ENCODE results near the gene COPA.

Gene COPA

DNA sequence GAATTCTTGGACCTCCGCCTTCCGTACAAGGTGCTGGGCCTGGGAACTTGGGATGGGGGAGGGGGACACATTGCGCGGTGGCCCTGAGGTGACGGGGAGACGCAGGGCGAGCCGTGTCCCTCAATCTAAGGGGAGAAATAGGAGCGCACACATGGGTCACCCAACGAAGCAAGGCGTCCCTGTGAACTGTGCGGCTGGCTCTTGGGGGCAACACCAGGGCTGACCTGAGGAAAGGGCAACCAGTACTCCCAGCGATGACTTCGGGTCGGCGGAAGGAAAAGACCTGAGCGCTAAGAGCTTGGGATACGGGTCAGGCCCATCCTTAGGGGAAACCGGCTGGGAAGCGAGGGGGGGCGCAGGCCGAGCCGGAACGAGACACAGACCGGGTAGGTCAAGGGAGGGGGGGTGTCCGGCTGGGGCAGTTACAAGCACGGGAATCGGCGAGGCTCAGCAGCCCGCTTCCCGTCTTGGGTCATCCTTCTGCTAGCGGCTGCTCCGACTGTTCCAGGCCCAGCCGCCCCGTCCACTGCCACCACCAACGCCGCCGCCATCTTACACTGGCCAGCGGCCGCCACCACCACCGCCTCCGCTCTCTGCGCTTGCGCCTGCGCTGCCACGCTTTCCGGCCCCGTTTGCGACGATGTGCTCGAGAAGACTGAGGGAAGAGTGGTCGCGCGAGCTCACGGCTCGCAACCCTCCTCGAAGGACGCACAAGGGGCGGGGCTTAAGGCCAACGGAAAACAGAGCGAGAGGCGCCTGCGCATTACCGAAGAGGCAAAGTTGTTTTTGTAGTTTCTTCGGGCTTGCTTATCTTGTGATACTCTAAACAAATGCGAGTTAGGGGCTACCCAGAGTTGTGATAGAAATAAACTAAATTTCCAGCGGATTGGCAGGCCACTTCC is 80.9 kb downstream of the COPA start, which contains the start of gene DCAF8:
TSS of gene DCAF8 (minus strand) at position 657 of the 902 bp plus-strand sequence. CDS start 18,541 bp downstream, outside the sequence.
- peak; percentile 97 for DNase-seq

DNA sequence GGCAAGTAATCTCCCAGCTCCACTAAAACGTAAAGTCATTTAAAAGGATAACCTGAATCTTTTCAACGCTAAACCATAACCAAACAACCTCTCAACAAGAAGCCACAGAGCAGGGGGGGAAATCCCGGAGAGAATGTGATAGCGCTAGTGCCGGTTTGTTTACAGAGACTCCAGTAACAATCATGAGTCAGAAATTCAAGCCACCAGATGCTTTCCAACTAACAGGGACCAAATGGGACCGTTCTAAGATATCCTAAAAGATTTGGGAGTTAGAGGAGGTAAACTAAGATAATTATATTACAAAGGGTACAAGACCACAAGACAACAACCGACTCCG is 81.5 kb downstream of the COPA start:
- peak; percentile 53 for DNase-seq

DNA sequence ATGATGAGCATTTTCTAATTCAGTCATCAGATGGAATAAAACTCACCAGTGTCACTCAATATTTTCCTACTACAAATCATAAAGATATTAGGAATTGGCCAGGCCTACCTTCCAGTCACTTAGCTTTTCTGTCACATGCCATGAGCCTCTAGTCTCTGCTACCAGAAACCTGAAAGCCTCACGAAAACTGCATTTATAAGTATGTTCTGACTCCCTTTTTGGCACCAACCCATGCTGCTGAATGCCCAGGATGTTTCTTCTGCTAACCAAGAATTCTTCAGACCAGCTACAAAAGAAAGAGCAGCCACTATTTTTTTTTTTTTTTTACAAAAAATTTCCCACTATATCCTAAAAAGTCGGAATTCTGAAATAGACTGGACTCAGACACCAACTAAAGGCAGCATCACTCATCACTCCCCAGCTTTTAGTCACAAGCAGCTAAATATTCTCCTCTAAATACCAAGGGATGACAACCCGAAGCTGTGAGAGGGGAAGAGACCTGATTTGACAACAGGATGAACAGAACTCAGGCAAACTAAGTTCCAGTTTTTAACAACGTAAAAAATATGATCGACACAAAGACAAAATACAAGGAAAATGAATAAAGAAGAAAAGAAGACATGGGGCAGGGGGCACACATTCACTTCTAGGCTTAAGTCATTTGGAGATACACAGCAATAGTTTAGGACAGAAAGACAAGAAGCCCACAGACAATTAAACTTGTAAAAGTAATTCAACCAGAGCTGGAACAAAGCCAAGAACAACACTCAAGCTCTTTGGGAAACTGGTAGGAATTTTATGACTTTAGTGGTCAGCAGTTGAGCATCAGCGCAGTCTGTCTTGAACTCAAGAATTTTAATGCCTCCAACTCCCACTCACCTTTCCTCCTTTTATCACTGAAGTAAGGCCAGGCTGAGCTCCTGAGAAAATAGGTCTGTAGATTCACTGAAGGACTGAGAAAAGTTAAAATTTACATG is 82.4 kb downstream of the COPA start:
- DNase-seq: no peak

DNA sequence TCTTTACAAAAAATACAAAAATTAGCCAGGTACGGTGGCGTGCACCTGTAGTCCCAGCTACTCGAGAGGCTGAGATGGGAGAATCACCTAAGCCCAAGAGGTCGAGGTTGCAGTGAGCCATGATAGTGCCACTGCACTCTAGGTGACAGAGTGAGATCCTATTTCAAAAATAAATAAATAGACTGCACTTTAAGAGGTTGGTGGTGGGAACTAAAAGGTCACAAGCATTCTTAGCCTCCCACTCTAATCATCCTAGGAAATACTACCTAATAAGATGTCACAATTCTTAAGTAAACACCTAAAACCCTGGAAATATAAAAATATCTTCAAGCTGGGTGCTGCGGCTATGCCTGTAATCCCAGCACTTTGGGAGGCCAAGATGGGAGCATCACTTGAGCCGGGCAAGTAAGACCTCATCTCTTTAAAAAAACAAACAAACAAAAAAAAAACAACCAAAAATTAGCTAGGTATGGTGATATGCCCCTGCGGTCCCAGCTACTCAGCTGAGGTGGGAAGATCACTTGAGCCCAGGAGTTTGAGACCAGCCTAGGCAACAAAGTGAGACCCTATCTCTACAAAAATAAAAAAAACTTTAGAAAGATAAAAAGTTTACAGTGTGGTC is 84.8 kb downstream of the COPA start:
- no peak for DNase-seq

DNA sequence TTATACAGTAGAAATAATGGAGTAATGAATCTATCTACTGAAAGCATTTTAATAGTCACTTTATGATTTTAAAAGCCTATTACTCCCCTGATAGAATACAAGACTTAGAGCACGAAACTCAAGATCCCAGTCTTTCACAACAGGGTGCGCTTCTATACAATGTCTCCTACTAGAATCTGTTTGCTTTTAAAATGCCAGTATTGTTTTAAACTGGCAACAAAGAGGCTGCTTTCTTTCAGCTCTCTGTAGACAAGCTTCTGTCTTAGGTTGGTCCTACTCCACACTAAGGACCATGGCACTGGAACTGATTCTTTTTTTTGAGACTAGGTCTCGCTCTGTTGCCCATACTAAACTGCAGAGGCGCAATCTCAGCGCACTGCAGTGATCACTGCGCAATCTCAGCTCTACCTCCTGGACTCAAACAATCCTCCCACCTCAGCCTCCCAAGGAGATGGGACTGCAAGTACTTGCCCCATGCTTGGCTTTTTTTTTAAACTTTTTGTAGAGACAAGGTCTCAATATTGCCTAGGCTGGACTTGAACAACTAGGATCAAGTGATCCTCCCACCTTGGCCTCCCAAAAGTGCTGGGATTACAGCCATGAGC is 85.5 kb downstream of the COPA start:
- DNase-seq: no peak

DNA sequence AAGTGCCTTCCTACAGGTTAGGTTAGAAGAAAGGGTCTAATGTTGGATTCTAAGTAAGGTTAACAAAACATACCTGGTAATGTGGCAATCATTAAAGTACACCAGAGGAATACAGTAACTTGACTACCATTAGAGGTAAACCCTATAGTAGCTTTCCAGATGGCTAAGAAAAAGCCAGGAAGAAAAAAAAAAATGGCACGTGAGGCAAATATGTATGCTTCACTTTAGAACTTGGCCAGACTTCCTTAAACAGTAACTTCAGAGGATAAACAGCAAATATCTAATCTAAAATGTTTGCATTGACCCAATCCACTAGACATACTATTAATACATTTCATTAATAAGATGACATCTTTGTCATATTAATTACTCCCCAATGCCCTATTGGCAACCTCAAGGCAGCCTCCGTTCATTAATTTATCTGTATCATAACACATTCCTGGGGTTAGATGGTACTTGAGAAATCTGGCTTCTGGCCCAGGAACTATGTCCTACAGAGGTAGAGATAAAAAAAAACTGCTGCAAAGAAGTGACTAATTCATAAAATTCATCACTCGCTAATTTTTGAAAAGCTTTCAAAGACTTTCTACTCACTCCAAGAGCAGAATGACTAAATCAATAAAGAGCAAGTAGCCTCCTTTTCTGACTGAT is 86.5 kb downstream of the COPA start:
- DNase-seq: no peak

DNA sequence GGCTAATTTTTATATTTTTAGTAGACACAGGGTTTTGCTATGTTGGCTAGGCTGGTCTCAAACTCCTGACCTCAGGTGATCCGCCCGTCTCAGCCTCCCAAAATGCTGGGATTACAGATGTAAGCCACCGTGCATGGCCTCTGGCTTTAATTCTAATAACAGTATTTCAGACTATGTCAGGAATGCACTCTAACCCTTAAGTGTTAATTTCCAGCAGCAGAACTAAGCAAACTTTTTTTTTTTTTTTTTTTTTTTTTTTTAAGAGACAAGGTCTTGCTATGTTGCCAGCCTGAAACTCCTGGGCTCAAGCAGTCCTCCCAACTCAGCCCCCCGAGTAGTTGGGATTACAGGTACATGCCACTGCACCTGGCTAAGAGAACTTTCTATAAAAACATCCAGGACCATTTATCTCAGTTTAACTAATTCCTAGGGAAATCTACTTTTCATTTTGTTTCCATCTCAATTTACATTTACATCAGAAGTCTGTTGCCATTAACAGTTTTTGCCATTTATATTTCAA is 87.2 kb downstream of the COPA start:
- no peak for DNase-seq

DNA sequence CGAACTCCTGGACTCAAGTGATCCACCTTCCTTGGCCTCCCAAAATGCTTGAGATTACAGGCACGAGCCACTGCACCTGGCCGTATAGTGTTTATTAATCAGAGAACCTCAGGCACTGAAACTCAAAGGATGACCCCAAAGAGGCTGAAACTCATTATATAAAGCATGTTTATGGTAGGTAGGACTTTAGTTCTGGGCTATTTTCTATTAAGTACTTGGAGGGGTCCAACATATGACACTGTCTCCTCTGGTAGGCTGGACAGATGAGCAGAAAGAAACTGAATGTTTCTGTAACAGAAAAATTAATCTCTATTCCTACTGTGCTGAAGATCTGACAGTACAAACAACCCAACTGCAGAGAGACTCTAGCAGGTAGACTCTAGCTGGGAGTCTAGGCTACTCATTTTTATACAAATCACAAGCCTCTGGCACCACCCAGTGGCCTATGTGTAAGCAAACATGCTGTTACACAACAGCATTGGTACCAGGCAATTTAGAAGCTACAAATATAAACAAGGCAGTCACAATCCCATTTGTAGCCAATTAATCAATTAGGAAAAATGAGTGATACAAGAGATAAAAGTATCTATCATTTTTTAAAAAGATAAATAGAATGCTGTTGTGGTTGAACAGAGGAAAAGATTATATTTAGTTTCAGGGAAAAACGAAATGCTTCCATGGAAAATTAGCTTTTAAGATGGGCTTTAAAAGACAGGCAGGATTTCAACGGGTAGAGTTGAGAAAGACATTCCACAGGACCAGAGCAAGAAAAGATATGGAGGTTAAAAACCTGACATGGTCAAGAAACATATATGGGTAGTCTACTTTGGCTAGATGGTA is 91.1 kb downstream of the COPA start:
- DNase-seq: peak; percentile 34

DNA sequence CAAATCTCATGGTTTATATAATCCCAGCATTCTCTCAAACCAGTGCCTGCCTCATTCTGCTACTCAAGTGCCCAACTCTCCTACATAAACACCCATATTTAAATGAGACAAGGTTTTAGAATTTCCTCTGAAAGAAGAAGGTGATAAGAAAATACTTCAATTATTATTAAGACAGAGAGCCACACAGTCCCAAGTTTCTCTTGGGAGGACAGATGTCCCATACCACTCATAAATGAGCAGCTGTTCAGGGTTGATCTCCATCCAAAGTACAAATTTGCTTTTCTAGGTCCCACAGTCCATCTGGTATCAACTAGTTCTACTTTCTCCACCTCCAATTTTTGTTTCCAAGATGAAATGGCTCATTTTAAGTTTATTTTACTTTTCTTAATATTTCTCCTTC is 92.0 kb downstream of the COPA start:
- DNase-seq: no peak

DNA sequence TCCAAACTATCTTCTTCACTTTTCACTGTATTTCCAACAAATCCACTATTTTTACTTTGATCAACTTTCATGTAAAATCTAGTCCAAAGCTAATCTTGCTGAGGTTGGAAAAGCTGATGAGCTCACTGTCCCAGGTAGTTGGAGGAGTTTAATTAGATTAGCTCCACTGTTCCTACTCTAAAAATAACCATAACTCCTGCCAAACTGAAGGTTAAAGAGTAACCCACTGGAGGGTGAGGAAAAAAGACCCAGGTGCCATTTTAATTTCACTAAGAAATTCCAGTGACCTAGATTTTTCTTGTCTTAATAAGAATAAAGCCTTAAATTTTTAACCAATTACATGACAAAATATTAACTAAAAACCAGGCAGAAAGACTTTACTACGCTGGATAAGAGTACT is 96.0 kb downstream of the COPA start:
- no peak for DNase-seq

DNA sequence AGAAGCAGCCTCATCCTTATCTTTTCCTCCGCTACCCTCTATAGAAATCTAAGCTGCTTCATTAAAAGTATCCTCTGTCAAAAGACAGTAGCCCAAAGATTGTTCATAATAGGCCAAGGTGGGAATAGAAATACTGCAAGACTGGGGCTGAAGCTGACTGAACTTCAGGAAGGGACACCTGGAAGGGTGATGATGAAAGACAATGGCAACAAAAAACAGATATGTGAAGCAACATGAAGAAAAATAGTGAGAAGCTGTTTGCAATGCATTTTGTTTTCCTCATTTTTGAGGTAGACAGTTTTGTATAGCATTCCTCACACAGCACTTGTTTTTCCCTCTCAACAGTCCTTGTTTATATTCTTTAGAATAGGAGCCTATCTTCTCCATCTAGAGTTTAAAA is 97.6 kb downstream of the COPA start:
- DNase-seq: no peak

DNA sequence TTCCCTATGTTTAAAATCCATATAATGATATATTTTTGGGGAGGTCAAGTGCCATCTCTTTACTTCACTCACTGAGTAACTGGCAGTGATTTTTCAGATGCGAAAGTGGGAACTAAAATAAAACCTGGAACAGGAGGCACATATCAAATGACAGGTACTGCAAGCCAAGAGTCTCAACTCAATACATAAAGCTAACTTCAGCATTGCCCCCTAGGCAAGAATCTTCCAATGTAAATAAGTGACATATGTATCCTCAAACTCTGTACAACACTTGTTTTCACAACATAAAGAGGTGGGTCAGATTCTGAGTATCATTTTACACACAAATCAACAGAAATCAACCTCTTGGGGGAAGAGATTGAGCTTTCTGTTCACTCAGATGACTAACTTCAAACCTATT is 98.8 kb downstream of the COPA start:
- DNase-seq: no peak

DNA sequence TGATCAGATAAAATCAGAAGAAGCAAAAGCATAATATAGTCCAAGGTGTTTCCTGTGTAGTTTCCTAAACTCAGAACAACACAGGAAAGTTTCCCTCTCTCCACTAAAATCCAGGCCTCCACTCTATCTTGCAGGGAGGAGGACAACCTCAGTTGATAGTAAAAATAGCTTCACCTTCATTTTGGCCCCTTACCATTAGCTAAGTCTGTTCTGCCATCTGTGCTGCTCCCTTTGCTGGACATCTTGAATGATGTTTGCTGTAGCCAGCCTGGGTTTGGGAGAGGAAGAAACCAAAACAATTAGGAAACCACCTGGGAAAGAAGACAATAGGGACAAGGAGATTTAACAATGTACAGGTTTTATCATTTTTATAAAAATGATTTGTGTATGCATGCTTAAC is 99.3 kb downstream of the COPA start:
- no peak for DNase-seq

DNA sequence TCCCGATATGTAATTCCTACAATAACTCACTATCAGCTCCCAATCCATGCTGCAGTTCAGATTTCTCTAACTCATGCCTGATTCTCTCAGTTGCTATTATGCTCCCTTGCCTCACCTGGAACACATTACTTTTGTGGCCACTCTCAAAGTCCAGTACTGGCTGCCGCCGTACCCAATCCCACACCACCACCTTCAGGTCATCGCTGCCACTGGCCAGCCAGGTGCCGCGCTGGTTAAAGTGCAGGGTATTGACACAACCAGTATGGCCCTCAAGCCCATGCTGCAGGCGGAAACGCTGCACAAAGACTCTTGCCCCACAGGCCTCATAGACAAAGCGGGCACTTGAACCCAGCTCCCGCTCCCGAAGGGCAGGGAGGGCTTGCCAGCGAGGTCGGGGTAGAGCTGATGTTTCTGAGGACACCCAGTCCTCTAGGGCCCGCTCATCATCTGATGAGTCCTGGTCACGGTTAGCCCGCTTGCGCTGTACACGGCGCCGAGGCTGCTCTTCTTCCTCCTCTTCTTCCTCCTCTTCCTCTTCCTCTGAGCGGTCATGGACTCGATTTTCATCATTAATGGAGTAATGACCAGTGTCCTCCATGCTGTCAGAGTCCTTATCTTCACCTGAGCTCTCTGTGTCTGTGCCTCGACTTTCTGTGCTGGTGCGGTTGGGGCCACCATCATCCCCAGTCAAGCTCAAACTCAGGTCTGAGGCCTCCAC is 103.3 kb downstream of the COPA start:
- DNase-seq: no peak

Measured in effector CD8-positive, alpha-beta T cell (primary cell).